Stimulated activated CD4-positive, alpha-beta T cell treated with anti-CD3 and anti-CD28 coated beads, Interleukin-1b, Interleukin-23, amount 100 ng/mL, for 24 hours (primary cell): Measurements from ENCODE around the gene NCAN.
"Not testable (repeated sequence)": the region's sequence is repeated elsewhere in the genome, so short reads cannot be mapped to it uniquely, and the experiment has no call there.

Source experiments
- DNase-seq, 4 experiments: peaks; one replicate each; pipeline ENCODE4 v3.0.0-alpha.2; 2020; ENCODE audit warnings: low read depth in 4 of 4, low spot score in 1 of 4

The NCAN gene

DNA sequence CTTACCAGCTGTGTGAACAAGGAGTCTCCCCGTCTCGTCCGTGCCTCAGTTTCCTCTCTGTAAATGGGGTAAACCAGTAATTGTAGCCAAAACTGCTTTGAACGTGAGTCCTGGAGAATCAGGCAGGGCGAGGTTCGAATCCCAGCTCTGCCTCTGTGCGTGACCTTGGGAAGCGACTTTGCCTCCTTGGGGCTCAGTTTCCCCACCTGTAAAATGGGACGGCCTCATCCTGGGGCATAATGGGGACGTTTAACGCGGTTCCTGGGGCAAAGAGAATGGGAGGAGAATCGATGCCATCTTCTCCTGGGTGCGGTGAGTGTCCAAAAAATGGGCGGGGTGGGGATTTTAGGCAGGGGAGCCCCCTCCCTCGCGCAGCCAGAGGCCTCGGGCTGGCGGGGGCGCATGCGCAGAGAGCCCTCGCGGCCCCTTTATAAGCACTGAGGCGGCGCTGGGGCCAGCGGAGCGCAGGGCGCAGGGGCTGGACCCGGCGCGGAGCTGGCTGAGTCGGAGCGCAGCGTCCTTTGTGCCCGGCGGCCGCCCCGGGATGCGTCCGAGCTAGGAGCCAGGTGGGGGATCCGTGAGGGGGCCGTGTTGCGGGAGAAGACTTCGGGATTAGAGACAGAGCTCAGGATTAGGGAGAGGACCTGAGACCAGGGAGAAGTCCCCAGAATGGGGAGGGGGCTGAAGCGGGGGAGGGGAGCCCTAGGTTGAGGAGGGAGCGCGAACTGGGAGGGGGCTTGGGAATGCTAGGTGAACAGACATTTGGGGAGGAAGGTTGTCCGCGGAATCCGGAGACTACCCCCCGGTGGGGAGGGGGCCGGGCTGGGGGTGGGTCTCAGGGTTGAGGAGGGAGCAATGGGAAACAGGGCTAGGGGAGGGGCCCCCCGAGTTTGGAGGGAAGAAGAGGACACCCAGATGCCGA, at the start of gene NCAN:
Gene NCAN (plus strand): TSS at position 460 of the 922 bp plus-strand sequence. CDS start 4,996 bp downstream, outside the sequence.
- DNase-seq, result no peak

DNA sequence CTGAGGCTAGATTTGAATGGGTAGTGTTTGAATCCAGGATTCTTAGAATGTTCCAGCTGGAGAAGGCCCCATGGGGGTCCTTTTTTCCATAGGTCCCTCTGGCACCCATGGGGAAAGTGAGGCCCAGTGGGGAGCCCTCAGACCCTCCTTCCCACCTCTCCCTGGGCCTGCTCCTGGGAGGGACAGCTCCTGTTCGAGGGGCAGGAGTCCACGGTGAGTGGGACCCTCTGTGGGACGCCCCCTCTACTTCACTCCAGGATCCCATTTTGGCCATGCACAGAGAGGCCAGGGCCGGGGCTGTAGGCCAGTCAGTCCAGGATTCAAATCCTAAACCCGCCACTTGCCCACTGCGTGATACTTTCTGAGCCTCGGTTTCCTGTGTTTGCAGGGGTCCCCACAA, 49.3 kb upstream of the NCAN start:
- no peak for DNase-seq

DNA sequence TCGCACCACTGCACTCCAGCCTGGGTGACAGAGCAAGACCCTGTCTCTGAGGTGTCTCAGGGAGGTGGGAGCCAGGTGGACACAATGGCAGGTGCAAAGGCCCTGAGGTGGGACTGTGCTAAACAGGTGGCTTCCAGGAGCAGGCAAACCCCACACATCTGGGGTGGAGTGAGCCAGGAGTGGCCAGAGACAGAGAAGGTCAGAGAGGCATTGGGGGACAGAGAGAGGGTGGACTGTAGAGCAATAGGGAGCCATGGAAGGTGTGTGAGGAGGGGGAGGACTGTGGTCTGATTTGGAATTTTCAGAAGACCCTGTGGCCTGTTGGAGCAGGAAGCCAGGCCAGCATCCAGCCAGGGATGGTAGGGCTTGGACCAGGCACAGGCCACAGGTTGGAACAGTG, 46.4 kb upstream of the NCAN start:
- DNase-seq, result no peak

DNA sequence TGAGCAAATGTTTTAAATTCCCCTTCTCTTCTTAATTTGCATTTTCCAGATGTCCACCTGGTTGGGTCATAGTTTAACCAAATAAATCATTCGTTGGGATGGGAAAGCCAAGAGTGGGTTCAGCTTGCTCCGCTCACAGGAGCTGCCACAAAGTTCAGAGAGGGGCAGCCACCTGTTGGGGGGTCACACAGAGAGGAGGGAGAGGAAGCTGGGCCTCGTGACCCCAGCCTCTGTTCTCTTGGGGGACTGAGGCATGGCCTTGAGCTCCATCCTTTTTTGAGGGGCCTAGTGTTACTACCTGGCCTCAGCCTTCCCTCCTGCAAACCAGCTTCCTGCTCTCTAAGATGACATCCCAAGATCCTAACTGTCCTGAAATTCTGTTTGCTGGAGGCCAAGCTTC, 44.1 kb upstream of the NCAN start:
- DNase-seq, result no peak

DNA sequence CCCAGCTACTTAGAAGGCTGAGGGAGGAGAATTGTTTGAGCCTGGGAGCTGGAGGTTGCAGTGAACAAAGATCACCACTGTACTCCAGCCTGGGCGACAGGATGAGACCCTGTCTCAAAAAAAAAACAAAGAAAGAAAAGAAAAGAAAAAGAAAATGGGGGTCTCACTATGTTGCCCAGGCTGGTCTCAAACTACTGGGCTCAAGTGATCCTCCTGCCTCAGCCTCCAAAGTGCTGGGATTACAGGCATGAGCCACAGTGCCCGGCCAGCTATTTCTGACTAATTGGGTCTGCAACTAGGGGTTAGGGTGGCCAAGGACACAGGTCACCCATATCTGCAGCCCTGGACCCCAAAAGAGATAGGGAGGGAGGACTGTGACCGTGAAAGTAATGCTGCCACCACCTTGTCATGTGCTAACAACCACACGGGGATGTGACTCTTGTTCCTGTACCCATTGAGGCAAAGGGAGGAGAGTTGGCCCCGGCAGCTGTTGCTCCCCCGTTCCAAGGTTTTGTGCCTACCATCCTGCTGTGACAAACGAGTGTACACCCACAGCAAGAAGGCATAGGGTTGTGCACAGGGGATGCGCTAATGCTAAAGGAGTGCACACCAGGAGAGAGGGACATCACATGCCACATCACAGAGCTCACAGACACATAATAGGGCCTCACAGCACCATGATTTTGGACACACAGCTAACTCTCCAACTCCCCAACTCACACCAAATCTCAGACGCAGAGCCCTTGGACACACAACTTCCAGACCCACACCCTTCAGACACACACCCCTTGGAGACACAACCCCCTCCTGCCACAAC, 42.3 kb upstream of the NCAN start:
- no peak for DNase-seq

DNA sequence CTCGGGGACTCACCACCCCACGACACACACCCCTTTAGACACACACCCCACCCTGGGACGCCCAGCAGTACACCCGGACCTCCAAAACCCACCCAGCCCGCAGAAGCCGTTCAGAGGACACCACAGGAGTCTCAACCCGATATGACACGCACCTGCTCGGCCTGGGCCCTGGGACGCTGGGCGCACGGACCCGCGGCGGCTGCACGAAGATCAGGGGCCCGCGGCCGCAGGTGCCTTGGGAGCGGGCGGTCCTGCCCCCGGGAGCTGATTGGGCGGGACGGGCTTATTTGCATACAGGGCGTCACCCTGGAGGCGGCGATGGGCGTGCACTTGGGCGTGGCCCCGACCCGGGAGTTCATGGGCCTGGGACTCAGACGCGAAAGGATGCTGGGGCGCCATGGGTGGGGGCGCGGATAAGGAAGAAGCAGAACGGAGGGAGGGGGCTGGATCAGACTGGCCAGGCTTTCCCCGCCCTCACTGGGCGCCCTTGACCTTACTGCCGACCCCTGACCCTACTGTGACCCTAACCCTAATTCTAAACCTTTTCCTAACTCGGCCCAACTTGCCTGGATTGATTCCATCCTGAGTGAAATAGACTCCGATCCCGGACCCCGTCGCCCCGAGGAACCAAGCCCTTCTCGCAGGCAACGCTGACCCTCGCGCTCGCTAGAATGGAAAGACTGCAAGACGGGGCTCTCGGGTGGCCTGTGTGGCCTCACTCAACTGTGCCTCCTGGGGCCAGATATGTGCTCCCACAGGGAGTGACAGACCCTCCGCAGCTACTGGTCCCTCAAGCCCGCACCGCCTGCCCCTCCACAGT, 41.5 kb upstream of the NCAN start, which contains the start of gene MEF2B:
Gene MEF2B (minus strand): TSS at position 211 of the 820 bp plus-strand sequence. CDS start 19,528 bp downstream, outside the sequence.
- DNase-seq, result peak; percentile 27 to 74 (median 63)

DNA sequence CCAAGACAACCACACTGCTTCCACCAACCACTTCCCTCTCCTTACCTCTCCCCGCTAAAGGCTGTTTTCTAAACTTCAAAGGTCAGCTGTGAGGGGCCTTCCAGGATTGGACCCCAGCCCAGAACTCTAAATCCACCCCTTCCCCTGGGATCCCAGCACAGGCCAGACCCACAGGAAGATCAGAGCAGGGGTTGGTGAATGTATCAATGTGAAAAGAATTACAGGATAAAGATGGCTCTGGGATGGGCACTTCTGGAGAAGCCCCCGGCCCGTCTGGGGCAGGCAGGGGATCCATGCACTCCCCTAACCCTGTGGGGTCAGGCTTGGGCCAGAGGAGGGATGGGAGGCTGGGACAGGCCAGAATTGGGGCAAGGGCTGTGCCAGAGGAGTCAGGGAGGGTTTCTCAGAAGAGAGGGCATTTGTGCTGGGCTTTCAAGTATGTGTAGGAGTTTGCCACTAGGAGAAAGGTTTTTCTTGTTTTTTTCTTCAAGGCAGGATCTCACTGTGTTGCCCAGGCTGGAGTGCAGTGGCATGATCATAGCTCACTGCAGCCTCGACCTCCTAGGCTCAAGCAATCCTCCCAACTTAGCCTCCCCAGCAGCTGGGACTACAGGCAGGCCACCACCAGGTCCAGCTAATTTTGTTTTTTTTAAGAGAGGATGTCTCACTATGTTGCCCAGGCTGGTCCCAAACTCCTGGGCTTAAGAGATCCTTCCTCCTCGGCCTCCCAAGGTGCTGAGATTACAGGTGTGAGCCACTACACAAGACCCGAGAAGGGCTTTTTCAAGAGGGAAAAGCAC, 40.7 kb upstream of the NCAN start:
- no peak for DNase-seq

DNA sequence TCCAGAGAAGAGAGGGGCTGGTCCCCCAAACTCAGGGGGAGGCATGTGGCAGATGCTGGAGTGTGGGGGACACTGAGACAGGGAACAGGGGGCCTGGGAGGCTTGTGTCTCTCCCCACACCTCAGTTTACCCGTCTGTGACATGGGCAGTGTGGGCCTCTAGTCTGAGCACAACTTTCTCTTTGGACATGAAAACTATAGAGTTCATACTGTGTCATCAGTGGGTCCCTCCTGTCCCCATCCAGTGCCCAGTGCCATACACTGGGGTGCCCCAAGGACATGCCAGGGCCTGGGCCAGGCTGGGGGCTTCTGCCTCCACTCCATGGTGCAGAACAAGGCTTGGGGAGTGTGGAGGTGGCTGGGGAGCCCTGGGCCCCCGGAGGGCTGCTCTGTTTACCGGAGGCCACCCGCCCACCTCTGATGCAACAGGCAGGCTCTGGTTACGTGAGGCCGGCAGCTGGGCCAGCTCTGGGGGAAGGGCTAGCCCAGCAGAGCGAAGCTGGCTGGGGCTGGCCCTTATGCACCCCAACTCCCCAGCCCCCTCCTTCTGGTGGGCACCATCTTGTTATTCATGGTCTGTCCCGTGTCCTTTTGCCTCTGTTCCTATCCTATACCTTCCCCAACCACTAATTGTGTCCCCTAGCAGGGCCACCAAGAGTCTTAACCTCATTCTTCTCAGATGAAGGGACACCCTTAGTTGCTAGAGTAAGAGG, 39.8 kb upstream of the NCAN start:
- no peak for DNase-seq

DNA sequence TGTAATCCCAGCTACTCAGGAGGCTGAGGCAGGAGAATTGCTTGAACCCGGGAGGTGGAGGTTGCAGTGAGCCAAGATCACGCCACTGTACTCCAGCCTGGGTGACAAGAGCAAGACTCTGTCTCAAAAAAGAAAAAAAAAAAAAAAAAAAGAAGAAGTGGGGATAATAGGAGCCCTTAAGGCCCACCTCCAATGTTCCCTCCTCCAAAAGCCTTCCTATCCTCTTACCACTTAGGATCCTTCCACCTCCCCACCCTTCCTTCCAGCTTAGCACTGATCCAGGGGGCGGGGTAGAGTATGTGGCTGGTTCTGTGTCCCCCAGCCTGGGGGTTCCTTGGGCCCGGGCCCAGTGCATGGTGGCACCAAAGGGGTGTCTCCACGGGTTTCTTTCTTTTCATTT, 38.5 kb upstream of the NCAN start:
- DNase-seq, result not testable (repeated sequence)

DNA sequence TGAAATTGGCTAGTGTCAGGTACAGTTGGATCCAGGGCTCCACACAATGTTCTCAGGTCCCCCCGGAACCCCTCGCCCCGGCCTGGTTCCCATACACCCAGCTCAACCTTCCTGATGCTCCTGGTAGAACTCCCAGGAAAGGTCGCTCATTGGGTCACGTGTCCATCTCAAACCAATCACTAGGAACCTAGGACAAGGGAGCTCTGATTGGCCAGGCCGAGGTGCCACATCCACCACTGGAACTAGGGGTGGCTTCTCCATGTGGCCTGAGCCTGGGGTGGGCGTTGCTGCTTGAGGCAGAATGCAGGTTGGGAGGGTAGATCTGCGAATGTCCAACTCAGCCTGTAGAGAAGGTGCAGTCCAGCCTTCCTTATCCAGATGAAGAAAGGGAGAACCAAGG, 34.8 kb upstream of the NCAN start:
- DNase-seq, result no peak

DNA sequence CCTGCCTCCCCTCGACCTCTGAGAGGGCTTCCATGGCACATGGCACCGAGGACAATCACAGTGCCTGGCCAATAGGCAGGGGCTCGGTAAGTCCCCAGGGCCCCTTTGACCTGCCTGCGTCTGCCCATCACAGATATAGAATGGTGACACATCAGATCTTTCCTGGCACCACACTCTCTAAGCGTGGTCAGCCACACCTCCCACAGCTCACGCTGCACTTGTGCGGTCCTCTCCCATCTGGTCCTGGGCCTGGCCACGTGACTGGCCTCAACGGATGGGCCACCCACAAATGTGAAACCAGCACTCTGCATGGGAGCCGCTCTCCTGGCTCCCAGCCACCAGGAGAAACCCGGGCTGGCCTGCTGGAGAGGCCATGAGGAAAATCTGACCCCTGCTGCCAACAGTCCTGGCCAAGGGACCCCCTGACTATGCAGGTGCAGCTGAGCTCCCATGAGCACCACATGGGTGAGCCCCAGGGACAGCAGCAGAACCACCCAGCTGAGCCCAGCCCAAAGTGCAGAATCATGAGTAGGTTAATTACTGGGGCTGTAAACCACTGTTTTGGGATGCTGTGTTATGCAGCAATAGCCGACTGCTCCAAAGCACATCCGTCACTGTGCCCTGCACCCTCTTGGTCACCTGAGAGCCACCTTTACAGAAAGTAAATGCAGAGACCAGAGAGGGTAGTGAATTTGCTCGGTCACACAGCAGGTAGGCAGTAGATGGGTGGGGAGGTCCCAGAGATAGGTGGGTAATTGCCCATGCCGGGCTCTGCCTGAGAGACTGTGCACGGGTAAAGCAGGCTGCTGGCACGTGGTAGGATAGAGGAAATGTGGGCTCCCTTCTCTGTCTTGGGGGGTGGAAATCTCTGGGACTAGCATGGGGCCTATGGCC, 32.0 kb upstream of the NCAN start:
- DNase-seq, result no peak

DNA sequence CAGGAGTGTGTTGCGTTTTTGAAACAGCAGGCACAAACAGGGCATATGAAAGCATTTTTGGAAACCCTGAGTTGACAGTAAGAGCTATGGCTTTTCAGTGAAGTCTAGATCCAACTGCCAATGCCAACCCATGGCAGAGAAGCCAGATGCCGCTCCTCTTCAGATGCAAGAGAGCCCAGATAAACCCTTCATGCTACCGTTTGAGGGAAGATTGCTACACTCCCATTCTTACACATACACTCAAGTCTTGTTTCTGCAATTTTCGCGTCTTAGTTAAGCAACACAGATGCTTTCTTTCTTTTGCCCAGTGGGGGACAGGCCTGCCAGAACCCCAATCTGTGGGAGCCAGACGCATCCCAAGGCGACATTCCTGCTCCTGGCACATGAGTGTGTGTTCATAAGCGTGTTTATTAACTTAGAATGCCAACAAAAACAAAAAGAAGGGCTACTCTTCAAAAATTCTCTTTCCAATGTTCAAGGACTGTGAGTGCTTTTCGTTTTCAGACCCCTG, 30.2 kb upstream of the NCAN start:
- no peak for DNase-seq

DNA sequence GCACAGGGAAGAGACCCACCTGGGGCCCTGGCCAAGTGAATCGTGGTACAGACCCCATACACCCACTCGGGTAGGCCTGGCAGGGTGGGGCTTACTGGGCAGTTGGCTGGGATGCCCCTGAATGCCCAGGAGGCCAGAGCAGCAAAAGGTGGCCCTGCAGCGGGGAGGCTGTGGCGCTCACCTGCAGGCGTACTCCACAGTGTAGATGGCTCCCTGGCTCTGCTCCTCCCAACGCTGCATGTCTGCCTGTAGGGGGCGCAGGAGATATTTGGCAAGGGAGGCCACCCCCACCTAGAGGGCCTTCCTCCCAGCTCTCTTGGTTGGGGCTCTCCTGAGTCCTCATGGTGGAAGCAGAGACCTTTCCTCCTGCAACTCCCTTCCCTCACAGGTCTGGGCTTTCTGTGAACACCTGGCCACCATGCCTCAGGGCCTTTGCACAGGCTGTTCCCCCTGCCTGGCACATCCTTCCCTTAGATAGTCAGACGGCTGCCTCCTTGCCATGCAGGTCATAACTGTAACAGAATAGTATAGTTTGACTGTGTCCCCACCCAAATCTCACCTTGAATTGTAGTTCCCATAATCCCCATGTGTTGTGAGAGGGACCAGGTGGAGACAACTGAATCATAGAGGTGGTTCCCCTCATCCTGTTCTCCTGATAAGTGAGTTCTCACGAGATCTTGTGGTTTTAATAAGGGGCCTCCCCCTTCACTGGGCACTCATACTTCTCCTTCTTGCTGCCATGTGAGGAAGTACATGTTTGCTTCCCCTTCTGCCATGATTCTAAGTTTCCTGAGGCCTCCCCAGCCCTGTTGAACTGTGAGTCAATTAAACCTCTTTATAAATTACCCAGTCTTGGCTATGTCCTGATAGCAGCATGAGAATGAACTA, 25.7 kb upstream of the NCAN start:
- peak; percentile 27 to 50 (median 48) for DNase-seq

DNA sequence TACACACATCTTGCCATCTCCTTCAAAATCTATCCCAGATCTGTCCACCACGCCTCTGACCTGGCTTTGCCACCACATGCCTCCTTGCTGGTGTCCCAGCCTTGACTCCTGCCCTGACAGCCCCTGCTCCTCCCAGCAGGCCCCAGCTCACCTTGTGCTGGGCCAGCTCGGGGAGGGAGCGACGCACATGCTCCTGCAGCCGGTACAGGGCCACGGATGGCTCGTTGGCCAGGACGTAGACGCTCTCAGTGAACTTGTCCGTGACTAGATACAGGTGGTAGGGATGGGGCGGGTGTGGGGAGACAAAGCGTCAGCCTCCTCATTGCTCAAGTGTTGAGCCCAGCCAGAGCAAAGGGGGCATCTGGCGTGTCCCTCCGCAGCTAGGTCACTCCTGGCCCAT, 25.0 kb upstream of the NCAN start:
- DNase-seq, result no peak

DNA sequence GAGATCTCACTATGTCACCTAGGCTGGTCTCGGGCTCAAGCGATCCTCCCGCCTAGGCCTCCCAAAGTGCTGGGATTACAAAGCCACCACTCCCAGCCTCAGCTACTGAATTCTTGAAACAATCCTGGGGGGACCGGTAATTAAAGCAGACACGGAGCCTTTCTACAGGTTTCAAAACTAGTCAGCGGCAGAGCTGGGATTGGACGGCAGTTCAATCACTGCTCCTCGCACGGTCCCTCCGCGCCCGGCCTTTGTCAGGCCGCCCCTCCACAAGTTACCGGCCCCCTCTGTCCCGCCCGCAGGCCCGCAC, 20.0 kb upstream of the NCAN start:
- no peak for DNase-seq

DNA sequence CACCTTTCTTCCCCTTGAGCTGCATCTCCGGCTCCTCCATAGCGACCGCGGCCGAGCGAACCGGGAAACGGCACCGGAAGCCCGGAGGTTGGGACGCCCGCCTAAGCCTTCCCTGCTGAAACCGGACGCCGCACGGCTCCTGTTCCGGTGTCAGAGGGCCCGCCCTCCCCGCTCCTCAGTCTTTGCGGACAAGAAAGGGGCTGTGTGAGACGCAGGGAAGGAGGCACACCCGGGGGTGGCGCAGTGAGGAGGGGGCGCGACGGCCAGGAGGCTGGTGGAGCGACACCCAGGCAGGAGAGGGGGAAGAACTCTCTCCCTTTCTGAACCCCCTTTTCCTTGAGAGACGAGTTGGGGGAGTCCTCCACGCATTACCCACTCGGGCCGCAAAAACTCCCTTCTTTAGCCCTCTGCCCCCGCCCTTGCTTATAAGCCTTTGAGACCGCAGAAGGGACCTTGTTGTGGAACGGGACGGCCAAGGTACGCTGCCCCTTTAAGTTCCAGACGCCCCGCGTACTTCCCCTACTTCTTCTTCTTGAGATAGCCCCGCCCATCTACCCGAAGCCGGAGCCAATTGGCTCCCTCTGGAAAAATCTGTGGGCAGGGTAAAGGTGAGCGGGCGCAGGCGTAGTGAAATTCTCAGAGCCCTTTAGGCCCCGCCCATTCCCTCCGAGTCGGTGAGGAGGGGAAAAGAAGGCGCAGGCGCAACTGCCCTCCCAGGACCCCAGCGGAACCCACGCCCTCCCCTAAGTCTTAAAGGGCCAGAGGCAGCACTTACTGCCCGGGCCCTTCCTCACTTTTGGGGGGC, 19.5 kb upstream of the NCAN start, which contains the start of the genes BORCS8 and RFXANK:
Gene BORCS8 (minus strand): TSS at position 75 of the 805 bp plus-strand sequence. CDS start 35 bp downstream, at position 40.
Gene RFXANK (plus strand): TSS at position 181 of the 805 bp plus-strand sequence. CDS start 1,689 bp downstream, outside the sequence.
- peak; percentile 95 to 98 (median 98) for DNase-seq
